Endothelial cell (in vitro differentiated cells): ENCODE data around the gene SDE2. TPM values are rescaled to one million over a fixed set of nuclear protein-coding genes. Genes with fewer than 3 reads are reported as not detected.

Experiments
- DNase-seq: peaks from one replicate; pipeline ENCODE4 v3.0.0; 2021; ENCODE audit warnings: low spot score
- H3K27ac Mint-ChIP-seq: one replicate; pipeline ENCODE4 v1.8.0; 2021; ENCODE audit warnings: mixed read lengths, inconsistent platforms; ENCODE audit not compliant: unreplicated experiment
- H3K27me3 Mint-ChIP-seq: one replicate; pipeline ENCODE4 v1.8.0; 2021; ENCODE audit warnings: mild to moderate bottlenecking, moderate library complexity, mixed read lengths, inconsistent platforms; ENCODE audit not compliant: unreplicated experiment
- H3K36me3 Mint-ChIP-seq: one replicate; pipeline ENCODE4 v1.8.0; 2021; ENCODE audit warnings: mild to moderate bottlenecking, low read depth, mixed read lengths, inconsistent platforms; ENCODE audit not compliant: unreplicated experiment
- H3K4me1 Mint-ChIP-seq: one replicate; pipeline ENCODE4 v1.8.0; 2021; ENCODE audit warnings: mild to moderate bottlenecking, mixed read lengths, inconsistent platforms; ENCODE audit not compliant: unreplicated experiment
- H3K4me3 Mint-ChIP-seq: one replicate; pipeline ENCODE4 v1.8.0; 2021; ENCODE audit warnings: mild to moderate bottlenecking, mixed read lengths, inconsistent platforms; ENCODE audit not compliant: unreplicated experiment
- H3K9me3 Mint-ChIP-seq: one replicate; pipeline ENCODE4 v1.8.0; 2021; ENCODE audit warnings: mixed read lengths, inconsistent platforms; ENCODE audit not compliant: unreplicated experiment
- CTCF ChIP-seq: fragments of 200-600 bp; sonication (generic); IDR thresholded peaks from one replicate; pipeline ENCODE4 v1.5.0; 2021; ENCODE audit warnings: antibody characterized with exemption; ENCODE audit not compliant: unreplicated experiment
- total RNA-seq: library from RNA; stranded (reverse); fragmentation: NEBNext Ultra II Directional; extraction: Animal tissue kit (Norgen Biotek cat#: 25700); gene quantifications from one replicate; pipeline ENCODE4 v1.2.1, GENCODE V29; 2021; ENCODE audit not compliant: unreplicated experiment

Gene SDE2
- total RNA-seq, 1 donor from 2014 or later: 17.8 TPM

- peaks cover 3% of the 10 kb centered on the region for H3K27me3 Mint-ChIP-seq
- DNase-seq: no peak
- H3K9me3 Mint-ChIP-seq: no peaks in the 10 kb centered on the region
- no peaks in the 10 kb centered on the region for H3K36me3 Mint-ChIP-seq
- TF ChIP-seq CTCF: no peak
- no peak overlapping the region for H3K4me3 Mint-ChIP-seq
- H3K27ac Mint-ChIP-seq: no peak overlapping the region
- no peaks in the 10 kb centered on the region for H3K4me1 Mint-ChIP-seq
Observed at GRCh38 chr1:225963735-225964530, 35.2 kb downstream of the SDE2 start.

DNA sequence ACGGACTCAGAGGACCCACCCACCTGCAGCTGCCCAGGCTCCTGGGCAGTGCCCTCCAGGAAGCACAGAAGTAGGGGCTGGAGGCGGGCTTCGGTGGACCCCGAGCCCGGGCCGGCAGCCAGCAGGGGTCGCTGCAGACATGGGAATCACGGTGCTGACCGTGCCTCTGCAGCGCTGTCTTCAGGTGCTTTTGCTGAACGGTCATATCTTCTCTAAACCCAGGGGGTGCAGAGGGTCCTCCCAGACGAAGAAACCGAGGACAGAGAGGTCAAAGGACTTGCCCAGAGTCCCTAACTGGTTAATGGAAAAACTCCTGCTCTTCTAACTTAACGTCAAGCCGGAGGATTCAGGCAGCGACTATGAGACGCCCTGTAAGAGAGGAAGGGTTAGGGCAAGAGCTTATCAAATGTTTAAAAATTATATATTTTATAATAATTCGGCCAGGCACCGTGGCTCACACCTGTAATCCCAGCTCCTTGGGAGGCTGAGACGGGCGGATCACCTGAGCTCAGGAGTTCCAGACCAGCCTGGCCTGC is 36.6 kb downstream of the SDE2 start:
- DNase-seq: peak; percentile 77
- no peak overlapping the region for H3K27ac Mint-ChIP-seq
- H3K4me1 Mint-ChIP-seq: no peaks in the 10 kb centered on the region
- no peaks in the 10 kb centered on the region for H3K9me3 Mint-ChIP-seq
- H3K36me3 Mint-ChIP-seq: no peaks in the 10 kb centered on the region
- H3K4me3 Mint-ChIP-seq: peak overlapping the region; percentile 71
- peak; percentile 71 for TF ChIP-seq CTCF
- peaks cover 3% of the 10 kb centered on the region for H3K27me3 Mint-ChIP-seq

DNA sequence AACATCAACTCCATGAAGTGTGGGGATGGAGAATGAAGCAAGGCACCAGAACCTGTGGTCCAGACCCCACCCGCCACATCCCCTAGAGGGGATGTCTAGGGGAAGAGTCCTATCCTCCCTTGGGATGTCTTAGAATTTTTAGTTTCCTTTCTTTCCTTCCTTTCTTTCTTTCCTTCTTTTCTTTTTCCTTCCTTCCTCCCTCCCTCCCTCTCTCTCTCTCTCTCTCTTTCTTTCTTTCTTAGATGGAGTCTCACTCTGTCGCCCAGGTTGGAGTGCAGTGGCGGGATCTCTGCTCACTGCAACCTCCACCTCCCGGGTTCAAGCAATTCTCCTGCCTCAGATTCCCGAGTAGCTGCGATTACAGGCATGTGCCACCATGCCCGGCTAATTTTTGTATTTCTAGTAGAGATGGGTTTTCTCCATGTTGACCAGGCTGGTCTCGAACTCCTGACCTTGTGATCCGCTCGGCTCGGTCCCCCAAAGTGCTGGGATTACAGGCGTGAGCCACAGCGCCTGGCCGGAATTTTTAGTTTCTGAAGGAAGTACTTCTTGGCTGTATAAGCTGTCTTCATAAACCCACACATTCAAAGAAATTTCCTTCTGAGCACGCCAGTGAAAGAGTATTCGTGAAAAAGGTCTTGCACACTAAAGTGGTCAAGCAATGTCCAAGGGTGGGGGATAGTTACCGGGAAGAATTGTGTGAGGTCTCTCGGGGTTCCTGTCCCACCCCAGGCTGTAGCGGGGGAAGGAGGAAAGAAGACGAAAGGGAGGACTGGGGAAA is 37.3 kb downstream of the SDE2 start:
- H3K9me3 Mint-ChIP-seq: no peaks in the 10 kb centered on the region
- TF ChIP-seq CTCF: no peak
- H3K27me3 Mint-ChIP-seq: peaks cover 3% of the 10 kb centered on the region
- DNase-seq: no peak
- H3K4me3 Mint-ChIP-seq: peak overlapping the region; percentile 71
- H3K36me3 Mint-ChIP-seq: no peaks in the 10 kb centered on the region
- no peak overlapping the region for H3K27ac Mint-ChIP-seq
- H3K4me1 Mint-ChIP-seq: no peaks in the 10 kb centered on the region

- Mint-ChIP-seq H3K27me3 (peaks cover 7% of the 10 kb centered on the region), H3K4me1 (no peaks in the 10 kb centered on the region), H3K9me3 (no peaks in the 10 kb centered on the region), H3K4me3 (no peak overlapping the region), H3K36me3 (no peaks in the 10 kb centered on the region), H3K27ac (no peak overlapping the region)
- no peak for TF ChIP-seq CTCF
- DNase-seq: no peak
Observed at GRCh38 chr1:225958041-225958440, 41.1 kb downstream of the SDE2 start.

GRCh38 chr1:225954753-225955152 is 44.4 kb downstream of the SDE2 start:
- Mint-ChIP-seq H3K4me1 (no peaks in the 10 kb centered on the region), H3K27me3 (peaks cover 5% of the 10 kb centered on the region), H3K27ac (no peak overlapping the region), H3K4me3 (no peak overlapping the region), H3K36me3 (no peaks in the 10 kb centered on the region), H3K9me3 (no peaks in the 10 kb centered on the region)
- TF ChIP-seq CTCF: no peak
- no peak for DNase-seq
